Natural killer cell (primary cell): ENCODE data around the gene RNASET2. TPM values are rescaled to one million over a fixed set of nuclear protein-coding genes. Genes with fewer than 3 reads are reported as not detected.

Experiments
- ATAC-seq, 3 donors: fragments of 150-1000 bp in 2 of 3; fragments of 200-7000 bp in 1 of 3; cut with Tn5 transposase; 1 replicate in 1 of 3; 2 replicates in 2 of 3; pipeline ENCODE4 v1.10.0; 2021; ENCODE audit warnings: mild to moderate bottlenecking in 2 of 3, moderate library complexity in 2 of 3
- DNase-seq, 2 donors: peaks; one replicate each; pipeline versions ENCODE4 v3.0.0 to v3.0.0-alpha.2; 2013 to 2021; ENCODE audit warnings: mixed read lengths in 1 of 2
- H3K27ac ChIP-seq: one replicate; pipeline ENCODE4 v1.5.1; 2013; ENCODE audit warnings: mild to moderate bottlenecking, low read length
- H3K27me3 ChIP-seq: one replicate; pipeline ENCODE4 v1.6.1; 2013; ENCODE audit warnings: low read length; ENCODE audit not compliant: control insufficient read depth, insufficient read depth
- H3K36me3 ChIP-seq: one replicate; pipeline ENCODE4 v1.6.1; 2013; ENCODE audit warnings: low read length; ENCODE audit not compliant: control insufficient read depth, insufficient read depth
- H3K4me1 ChIP-seq: one replicate; pipeline ENCODE4 v1.6.1; 2013; ENCODE audit warnings: low read length; ENCODE audit not compliant: control insufficient read depth, insufficient read depth
- H3K4me3 ChIP-seq: one replicate; pipeline ENCODE4 v1.5.1; 2013; ENCODE audit warnings: low read length
- H3K9me3 ChIP-seq: one replicate; pipeline ENCODE4 v1.6.1; 2013; ENCODE audit warnings: low read length; ENCODE audit not compliant: control insufficient read depth, insufficient read depth
- H3K27ac Mint-ChIP-seq, 2 donors: one replicate each; pipeline ENCODE4 v1.8.0; 2022; ENCODE audit warnings: mild to moderate bottlenecking in 2 of 2, mixed read lengths in 2 of 2, moderate library complexity in 1 of 2
- H3K27me3 Mint-ChIP-seq, 2 donors: one replicate each; pipeline ENCODE4 v1.8.0; 2022; ENCODE audit warnings: low read depth in 2 of 2, mixed read lengths in 2 of 2
- H3K36me3 Mint-ChIP-seq: one replicate; pipeline ENCODE4 v1.8.0; 2022; ENCODE audit warnings: mixed read lengths
- H3K4me1 Mint-ChIP-seq, 2 donors: one replicate each; pipeline ENCODE4 v1.8.0; 2022; ENCODE audit warnings: mixed read lengths in 2 of 2
- H3K4me3 Mint-ChIP-seq: one replicate; pipeline ENCODE4 v1.8.0; 2022; ENCODE audit warnings: mild to moderate bottlenecking, moderate library complexity, mixed read lengths
- H3K9me3 Mint-ChIP-seq, 2 donors: one replicate each; pipeline ENCODE4 v1.8.0; 2022; ENCODE audit warnings: mixed read lengths in 2 of 2
- WGBS: methylation state at CpG from one replicate; pipeline ENCODE4 v1.1.7; 2013; ENCODE audit warnings: missing lambda C conversion rate; ENCODE audit not compliant: insufficient coverage; 5-methylcytosine and 5-hydroxymethylcytosine counted together
- intact Hi-C: fragments of 100-400 bp; cut with micrococcal nuclease; formaldehyde crosslinking; loops from one replicate; pipeline ENCODE4 v1.14.2; 2022
- total RNA-seq, 4 donors: library from RNA; stranded (reverse); fragments of 120-200 nt in 1 of 4; gene quantifications; one replicate each; pipeline versions ENCODE4 v1.2.3 to v1.2.4, GENCODE V29; 2013 to 2022
- TF ChIP-seq, protein P1 (sequence below): fragments of 200-600 bp; IDR thresholded peaks from one replicate; pipeline ENCODE4 v1.8.0; 2022; ENCODE audit warnings: antibody characterized with exemption

The RNASET2 gene
- total RNA-seq, 3 donors from 2014 or later (not counting 1 experiment from before 2014, with no cell fraction given): 65.1 to 106 (median 84.5) TPM

DNA sequence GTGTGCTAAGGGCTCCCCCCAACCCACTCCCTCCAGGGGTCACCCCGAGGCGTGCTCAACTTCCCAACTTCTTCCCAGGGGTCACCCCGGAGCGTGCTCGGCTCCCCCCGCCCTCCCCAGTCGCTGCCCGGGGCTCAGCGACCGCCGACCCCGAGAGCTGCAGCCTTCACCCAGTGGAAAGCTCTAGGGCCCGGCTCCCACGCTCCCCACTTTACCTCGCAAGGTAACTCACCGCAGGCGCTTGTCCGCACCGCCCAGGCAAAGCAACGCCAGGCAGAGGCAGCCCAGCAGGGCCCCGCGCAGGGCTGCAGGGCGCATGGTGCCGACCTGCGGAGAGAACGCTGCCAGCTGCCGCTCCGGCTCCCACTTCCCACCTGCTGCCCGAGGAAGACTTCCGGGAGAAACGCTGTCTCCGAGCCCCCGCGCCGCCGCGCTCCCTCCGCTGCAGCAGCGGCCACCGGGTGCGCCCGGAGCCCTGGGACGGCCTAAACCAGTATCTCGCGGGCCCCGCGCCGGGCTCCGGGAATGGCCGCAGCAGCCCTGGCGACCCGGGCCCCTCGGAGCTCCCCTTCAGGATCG lies 396 bp downstream of the RNASET2 start:
- Histone ChIP-seq H3K9me3 (no peaks in the 10 kb centered on the region), H3K4me1 (peaks cover 70% of the 10 kb centered on the region), H3K36me3 (peaks cover 3% of the 10 kb centered on the region), H3K27me3 (no peaks in the 10 kb centered on the region), H3K27ac (peak overlapping the region; percentile 67), H3K4me3 (peak overlapping the region; percentile 53)
- H3K36me3 Mint-ChIP-seq: no peaks in the 10 kb centered on the region
- peaks cover 54 to 73% of the 10 kb centered on the region in 2 donors for H3K4me1 Mint-ChIP-seq
- H3K27me3 Mint-ChIP-seq: no peaks in the 10 kb centered on the region
- DNase-seq: no peak
- peak overlapping the region in 1 of 2 donors; percentile 89 for H3K27ac Mint-ChIP-seq
- TF ChIP-seq, protein P1, sequence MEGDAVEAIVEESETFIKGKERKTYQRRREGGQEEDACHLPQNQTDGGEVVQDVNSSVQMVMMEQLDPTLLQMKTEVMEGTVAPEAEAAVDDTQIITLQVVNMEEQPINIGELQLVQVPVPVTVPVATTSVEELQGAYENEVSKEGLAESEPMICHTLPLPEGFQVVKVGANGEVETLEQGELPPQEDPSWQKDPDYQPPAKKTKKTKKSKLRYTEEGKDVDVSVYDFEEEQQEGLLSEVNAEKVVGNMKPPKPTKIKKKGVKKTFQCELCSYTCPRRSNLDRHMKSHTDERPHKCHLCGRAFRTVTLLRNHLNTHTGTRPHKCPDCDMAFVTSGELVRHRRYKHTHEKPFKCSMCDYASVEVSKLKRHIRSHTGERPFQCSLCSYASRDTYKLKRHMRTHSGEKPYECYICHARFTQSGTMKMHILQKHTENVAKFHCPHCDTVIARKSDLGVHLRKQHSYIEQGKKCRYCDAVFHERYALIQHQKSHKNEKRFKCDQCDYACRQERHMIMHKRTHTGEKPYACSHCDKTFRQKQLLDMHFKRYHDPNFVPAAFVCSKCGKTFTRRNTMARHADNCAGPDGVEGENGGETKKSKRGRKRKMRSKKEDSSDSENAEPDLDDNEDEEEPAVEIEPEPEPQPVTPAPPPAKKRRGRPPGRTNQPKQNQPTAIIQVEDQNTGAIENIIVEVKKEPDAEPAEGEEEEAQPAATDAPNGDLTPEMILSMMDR: no peak
- H3K9me3 Mint-ChIP-seq: no peaks in the 10 kb centered on the region
- peak; percentile 11 to 41 (median 36) for ATAC-seq
- intact Hi-C loops: loop anchor here (1.0 to 5.0 kb wide), 2 partner anchors 43 to 329 kb away; partner anchors contain the start of genes CEP43 and RPS6KA2
- peak overlapping the region; percentile 86 for H3K4me3 Mint-ChIP-seq
- WGBS: under 1% methylated on average over 54 of the region's 54 CpGs

DNA sequence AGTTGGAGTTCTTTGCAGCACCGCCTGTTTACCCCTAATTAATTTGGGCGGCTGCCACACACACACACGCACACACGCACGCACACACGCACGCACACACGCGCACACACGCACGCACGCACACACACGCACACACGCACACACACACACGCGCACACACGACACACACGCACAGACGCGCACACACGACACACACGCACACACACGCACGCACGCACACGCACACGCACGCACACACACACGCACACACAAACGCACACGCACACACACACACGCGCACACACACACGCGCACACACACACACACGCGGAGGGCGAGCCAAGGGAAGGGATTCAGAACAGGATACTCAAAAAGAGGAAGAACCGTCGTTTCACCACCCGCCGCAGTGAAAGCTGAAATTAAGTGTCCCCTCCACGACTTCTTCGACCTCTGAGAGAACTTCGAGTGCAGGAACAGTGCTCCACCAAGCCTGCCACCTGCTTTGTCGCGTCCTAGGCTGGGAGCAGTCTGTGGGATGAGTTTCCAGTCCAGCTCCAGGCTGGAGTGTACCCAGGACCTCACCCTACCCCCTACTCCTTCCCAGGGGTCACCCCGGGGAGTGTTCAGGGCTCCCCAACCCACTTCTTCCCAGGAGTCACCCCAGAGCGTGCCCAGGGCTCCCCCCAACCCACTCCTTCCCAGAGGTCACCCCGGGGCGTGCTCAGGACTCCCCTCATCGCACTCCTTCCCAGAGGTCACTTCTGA lies 1.1 kb downstream of the RNASET2 start:
- peak overlapping the region; percentile 43 to 89 for H3K27ac Mint-ChIP-seq
- H3K36me3 Mint-ChIP-seq: no peaks in the 10 kb centered on the region
- ATAC-seq: no peak
- peaks cover 3% of the 10 kb centered on the region for H3K36me3 ChIP-seq
- H3K27me3 ChIP-seq: no peaks in the 10 kb centered on the region
- no peaks in the 10 kb centered on the region for H3K9me3 ChIP-seq
- peak overlapping the region; percentile 86 for H3K4me3 Mint-ChIP-seq
- peaks cover 77% of the 10 kb centered on the region for H3K4me1 ChIP-seq
- no peaks in the 10 kb centered on the region for H3K27me3 Mint-ChIP-seq
- H3K9me3 Mint-ChIP-seq: no peaks in the 10 kb centered on the region
- peaks cover 56 to 76% of the 10 kb centered on the region in 2 donors for H3K4me1 Mint-ChIP-seq
- H3K4me3 ChIP-seq: peak overlapping the region; percentile 53
- peak in 1 of 2 donors; percentile 71 for DNase-seq
- TF ChIP-seq, protein P1: no peak
- H3K27ac ChIP-seq: peak overlapping the region; percentile 67
- 1% methylated on average over 17 of the region's 52 CpGs for WGBS
- intact Hi-C loops: loop anchor here (5.0 kb wide), 1 partner anchor 328 kb away; the partner anchor contains the start of gene RPS6KA2

DNA sequence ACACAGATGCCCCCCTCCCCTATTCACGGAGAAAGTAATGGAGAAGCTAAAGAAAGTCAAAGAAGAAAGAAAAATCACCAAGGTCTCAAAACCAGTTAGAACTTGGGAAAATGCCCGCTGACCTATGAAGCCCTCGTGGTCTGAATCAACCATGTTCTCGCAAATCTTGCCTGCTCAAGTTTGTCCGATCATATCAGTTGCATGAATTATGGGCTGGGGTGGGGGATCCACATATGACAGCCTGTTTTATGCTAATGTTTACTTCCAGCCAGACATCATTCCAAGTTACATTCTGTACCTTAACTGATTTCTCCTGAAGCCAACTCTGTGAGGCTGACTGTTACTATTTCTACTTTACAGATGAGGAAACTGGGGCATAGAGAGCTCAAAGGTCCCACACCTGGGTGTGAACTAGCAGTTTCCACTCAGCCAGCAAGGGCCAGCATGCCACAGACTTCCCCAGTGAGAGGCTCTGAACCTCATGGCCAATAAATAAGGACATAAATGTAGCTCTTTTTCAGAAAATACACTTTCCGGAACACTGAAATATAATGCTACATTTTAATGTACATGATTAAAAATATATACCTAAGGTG lies 2.1 kb downstream of the RNASET2 start:
- Mint-ChIP-seq H3K9me3 (no peaks in the 10 kb centered on the region), H3K27ac (peak overlapping the region in 1 of 2 donors; percentile 31), H3K36me3 (no peaks in the 10 kb centered on the region), H3K4me1 (peaks cover 50 to 70% of the 10 kb centered on the region in 2 donors), H3K4me3 (peak overlapping the region; percentile 86), H3K27me3 (no peaks in the 10 kb centered on the region)
- Histone ChIP-seq H3K4me3 (no peak overlapping the region), H3K27ac (no peak overlapping the region), H3K9me3 (no peaks in the 10 kb centered on the region), H3K36me3 (peaks cover 4% of the 10 kb centered on the region), H3K27me3 (no peaks in the 10 kb centered on the region), H3K4me1 (peaks cover 76% of the 10 kb centered on the region)
- WGBS: 84% methylated on average over 4 of the region's 6 CpGs
- TF ChIP-seq, protein P1: no peak
- ATAC-seq (no peak), DNase-seq (no peak)
- intact Hi-C loops: no loop called here
